HepG2 (cell line): Measurements from ENCODE around the gene SOST. TPM values are rescaled to one million over a fixed set of nuclear protein-coding genes. Genes with fewer than 3 reads are reported as not detected.
A peak's percentile ranks its signal among the peaks of the same experiment; 100 is the strongest.

ENCODE experiments used
- ATF4 ChIP-seq, 2 experiments: fragments of 450-650 bp in 1 of 2; sonication (generic) in 1 of 2; formaldehyde crosslinking; IDR thresholded peaks; 2 replicates each; pipeline versions ENCODE4 v1.5.0 to v1.8.0; 2020 to 2022; ENCODE audit warnings: mild to moderate bottlenecking in 1 of 2, missing genetic modification reagents in 1 of 2
- CAMTA2 ChIP-seq: sonication (generic); formaldehyde crosslinking; IDR thresholded peaks from 2 replicates; pipeline ENCODE4 v1.4.0; 2020; ENCODE audit warnings: mild to moderate bottlenecking, missing genetic modification reagents, borderline replicate concordance
- ETS1 ChIP-seq: sonication (generic); formaldehyde crosslinking; IDR thresholded peaks from 2 replicates; pipeline ENCODE4 v1.4.0; 2020; ENCODE audit warnings: missing genetic modification reagents
- FOSL2 ChIP-seq: sonication (generic); formaldehyde crosslinking; IDR thresholded peaks from 2 replicates; pipeline ENCODE4 v1.4.0; 2020; ENCODE audit warnings: missing genetic modification reagents
- HOXA7 ChIP-seq: sonication (generic); formaldehyde crosslinking; IDR thresholded peaks from 2 replicates; pipeline ENCODE4 v1.8.1; 2022; ENCODE audit warnings: mild to moderate bottlenecking, missing genetic modification reagents, moderate library complexity
- KAT2B ChIP-seq: fragments of 150-350 bp; IDR thresholded peaks from 2 replicates; pipeline ENCODE4 v1.6.1; 2014; ENCODE audit warnings: low read depth, low read length, borderline replicate concordance
- MTERF4 ChIP-seq: sonication (generic); formaldehyde crosslinking; IDR thresholded peaks from 2 replicates; pipeline ENCODE4 v1.8.0; 2023; ENCODE audit warnings: mild to moderate bottlenecking, missing genetic modification reagents
- NCOA1 ChIP-seq: sonication (generic); formaldehyde crosslinking; IDR thresholded peaks from 2 replicates; pipeline ENCODE4 v1.9.0; 2021; ENCODE audit warnings: missing genetic modification reagents
- RBM39 ChIP-seq: fragments of 200-400 bp; formaldehyde crosslinking; IDR thresholded peaks from one replicate; pipeline ENCODE4 v1.6.1; 2018; ENCODE audit warnings: antibody characterized with exemption, mild to moderate bottlenecking, low read depth, low read length; ENCODE audit not compliant: poor library complexity, severe bottlenecking
- THYN1 ChIP-seq: sonication (generic); formaldehyde crosslinking; IDR thresholded peaks from 2 replicates; pipeline ENCODE4 v1.8.1; 2023; ENCODE audit warnings: low read depth, mild to moderate bottlenecking, moderate library complexity, missing genetic modification reagents, borderline replicate concordance
- U2AF1 ChIP-seq: fragments of 200-400 bp; formaldehyde crosslinking; optimal IDR thresholded peaks from 2 replicates; pipeline ENCODE3; 2017; ENCODE audit warnings: mild to moderate bottlenecking, low read depth, low read length
- ZC3H4 ChIP-seq: sonication (generic); formaldehyde crosslinking; IDR thresholded peaks from 2 replicates; pipeline ENCODE4 v1.4.0; 2020; ENCODE audit warnings: missing genetic modification reagents, borderline replicate concordance
- ZNF10 ChIP-seq: sonication (generic); formaldehyde crosslinking; IDR thresholded peaks from 2 replicates; pipeline ENCODE4 v1.4.0; 2020; ENCODE audit warnings: mild to moderate bottlenecking, low read depth, missing genetic modification reagents, borderline replicate concordance
- ZNF383 ChIP-seq: sonication (generic); formaldehyde crosslinking; IDR thresholded peaks from 2 replicates; pipeline ENCODE4 v1.4.0; 2020; ENCODE audit warnings: missing genetic modification reagents, mild to moderate bottlenecking, borderline replicate concordance
- ZNF710 ChIP-seq: sonication (generic); formaldehyde crosslinking; IDR thresholded peaks from 2 replicates; pipeline ENCODE4 v1.5.0; 2020; ENCODE audit warnings: mild to moderate bottlenecking, missing genetic modification reagents, borderline replicate concordance
- ZNF720 ChIP-seq: sonication (generic); formaldehyde crosslinking; IDR thresholded peaks from 2 replicates; pipeline ENCODE4 v1.4.0; 2020; ENCODE audit warnings: missing genetic modification reagents
- polyA plus RNA-seq, 8 experiments: library from polyadenylated mRNA; depleted of rRNA in 3 of 8; stranded (reverse) in 7 of 8; unstranded in 1 of 8; fragments of >200 nt; fragmentation: Illumina TruSeq in 4 of 8; extraction: Trizol in 4 of 8; gene quantifications; 2 replicates each; pipeline versions ENCODE4 v1.2.1 to v1.2.3, GENCODE V29; 2011 to 2016; ENCODE audit warnings: low read depth in 4 of 8, missing spikeins in 1 of 8, mixed read lengths in 1 of 8; ENCODE audit not compliant: insufficient read depth in 1 of 8
- total RNA-seq, 5 experiments: library from RNA; depleted of rRNA; stranded (reverse); fragments of >200 nt; fragmentation: Illumina TruSeq; extraction: Trizol; gene quantifications; 2 replicates each; pipeline ENCODE4 v1.2.3, GENCODE V29; 2016; ENCODE audit warnings: low read depth in 1 of 5
- TF ChIP-seq, protein P1 (sequence below): sonication (generic); formaldehyde crosslinking; IDR thresholded peaks from 2 replicates; pipeline ENCODE4 v1.5.1; 2020; ENCODE audit warnings: mild to moderate bottlenecking, missing genetic modification reagents, borderline replicate concordance
- TF ChIP-seq, protein P2 (sequence below): sonication (generic); formaldehyde crosslinking; IDR thresholded peaks from 2 replicates; pipeline ENCODE4 v1.4.0; 2020; ENCODE audit warnings: missing genetic modification reagents, borderline replicate concordance

SOST gene
- total and polyA plus RNA-seq, 2 of the 13 experiments (the other 11 are each of a cell fraction or from before 2014, with no cell fraction given) = not detected

GRCh38 chr17:43720311-43721060 lies 38.1 kb downstream of the SOST start (continued):
- TF ChIP-seq ZNF10 (no peak), KAT2B (no peak), CAMTA2 (CRISPR knock-in tag) (peak; percentile 53; the same call in 1 of the 2 replicates), HOXA7 (no peak), U2AF1 (no peak), THYN1 (CRISPR knock-in tag) (no peak), ZNF720 (CRISPR knock-in tag) (no peak), ZNF710 (CRISPR knock-in tag) (peak; percentile 47; the same call in 1 of the 2 replicates), FOSL2 (no peak), ZNF383 (CRISPR knock-in tag) (no peak), NCOA1 (CRISPR knock-in tag) (peak; percentile 73; the same call in 1 of the 2 replicates), MTERF4 (CRISPR knock-in tag) (no peak), ZC3H4 (CRISPR knock-in tag) (no peak), ETS1 (CRISPR knock-in tag) (no peak), RBM39 (peak; percentile 53), ATF4 (CRISPR knock-in tag; IDR thresholded peaks at IDR 0.05) (0 out of 4 replicates have a peak, but pooled peaks of 1 of the 2 experiments have one; percentile 47)
- TF ChIP-seq, protein P1, sequence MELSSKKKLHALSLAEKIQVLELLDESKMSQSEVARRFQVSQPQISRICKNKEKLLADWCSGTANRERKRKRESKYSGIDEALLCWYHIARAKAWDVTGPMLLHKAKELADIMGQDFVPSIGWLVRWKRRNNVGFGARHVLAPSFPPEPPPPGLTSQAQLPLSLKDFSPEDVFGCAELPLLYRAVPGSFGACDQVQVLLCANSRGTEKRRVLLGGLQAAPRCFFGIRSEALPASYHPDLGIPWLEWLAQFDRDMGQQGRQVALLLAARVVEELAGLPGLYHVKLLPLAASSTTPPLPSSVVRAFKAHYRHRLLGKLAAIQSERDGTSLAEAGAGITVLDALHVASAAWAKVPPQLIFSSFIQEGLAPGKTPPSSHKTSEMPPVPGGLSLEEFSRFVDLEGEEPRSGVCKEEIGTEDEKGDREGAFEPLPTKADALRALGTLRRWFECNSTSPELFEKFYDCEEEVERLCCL (CRISPR knock-in tag) = no peak
- TF ChIP-seq, protein P2, sequence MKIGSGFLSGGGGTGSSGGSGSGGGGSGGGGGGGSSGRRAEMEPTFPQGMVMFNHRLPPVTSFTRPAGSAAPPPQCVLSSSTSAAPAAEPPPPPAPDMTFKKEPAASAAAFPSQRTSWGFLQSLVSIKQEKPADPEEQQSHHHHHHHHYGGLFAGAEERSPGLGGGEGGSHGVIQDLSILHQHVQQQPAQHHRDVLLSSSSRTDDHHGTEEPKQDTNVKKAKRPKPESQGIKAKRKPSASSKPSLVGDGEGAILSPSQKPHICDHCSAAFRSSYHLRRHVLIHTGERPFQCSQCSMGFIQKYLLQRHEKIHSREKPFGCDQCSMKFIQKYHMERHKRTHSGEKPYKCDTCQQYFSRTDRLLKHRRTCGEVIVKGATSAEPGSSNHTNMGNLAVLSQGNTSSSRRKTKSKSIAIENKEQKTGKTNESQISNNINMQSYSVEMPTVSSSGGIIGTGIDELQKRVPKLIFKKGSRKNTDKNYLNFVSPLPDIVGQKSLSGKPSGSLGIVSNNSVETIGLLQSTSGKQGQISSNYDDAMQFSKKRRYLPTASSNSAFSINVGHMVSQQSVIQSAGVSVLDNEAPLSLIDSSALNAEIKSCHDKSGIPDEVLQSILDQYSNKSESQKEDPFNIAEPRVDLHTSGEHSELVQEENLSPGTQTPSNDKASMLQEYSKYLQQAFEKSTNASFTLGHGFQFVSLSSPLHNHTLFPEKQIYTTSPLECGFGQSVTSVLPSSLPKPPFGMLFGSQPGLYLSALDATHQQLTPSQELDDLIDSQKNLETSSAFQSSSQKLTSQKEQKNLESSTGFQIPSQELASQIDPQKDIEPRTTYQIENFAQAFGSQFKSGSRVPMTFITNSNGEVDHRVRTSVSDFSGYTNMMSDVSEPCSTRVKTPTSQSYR = no peak
